ENCODE data around the gene SPSB2.
"Not testable (repeated sequence)": the region's sequence is repeated elsewhere in the genome, so short reads cannot be mapped to it uniquely, and the experiment has no call there.

The SPSB2 gene

DNA sequence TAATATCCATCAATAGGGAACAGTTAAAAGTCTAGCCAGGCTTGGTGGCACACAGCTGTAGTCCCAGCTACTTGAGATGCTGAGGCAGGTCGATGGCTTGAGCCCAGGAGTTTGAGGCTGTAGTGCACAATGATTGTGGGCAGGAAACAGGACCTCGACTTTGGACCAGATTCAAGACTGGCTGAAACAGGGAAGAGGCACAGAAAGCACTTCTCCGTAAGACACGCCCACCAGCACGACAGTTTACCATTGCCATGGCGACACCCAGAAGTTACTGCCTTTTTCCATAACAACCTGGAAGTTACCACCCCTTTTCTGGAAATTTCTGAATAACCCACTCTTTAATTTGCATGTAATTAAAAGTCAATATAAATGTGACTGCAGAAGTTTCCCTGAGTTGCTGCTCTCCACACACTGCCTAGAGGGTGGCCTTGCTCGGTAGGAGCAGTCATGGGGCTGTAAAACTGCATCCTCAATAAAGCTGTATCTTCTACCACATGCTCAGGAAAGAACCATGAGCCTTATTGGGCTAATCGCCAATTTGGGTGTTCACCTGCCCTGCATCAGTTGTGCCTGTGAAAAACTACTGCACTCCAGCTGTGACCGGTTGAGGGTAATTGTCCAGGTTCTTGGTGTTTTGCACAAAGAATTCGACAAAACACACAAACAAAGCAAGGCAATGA lies 26.9 kb upstream of the SPSB2 start:
- peak; percentile 87 for DNase-seq

DNA sequence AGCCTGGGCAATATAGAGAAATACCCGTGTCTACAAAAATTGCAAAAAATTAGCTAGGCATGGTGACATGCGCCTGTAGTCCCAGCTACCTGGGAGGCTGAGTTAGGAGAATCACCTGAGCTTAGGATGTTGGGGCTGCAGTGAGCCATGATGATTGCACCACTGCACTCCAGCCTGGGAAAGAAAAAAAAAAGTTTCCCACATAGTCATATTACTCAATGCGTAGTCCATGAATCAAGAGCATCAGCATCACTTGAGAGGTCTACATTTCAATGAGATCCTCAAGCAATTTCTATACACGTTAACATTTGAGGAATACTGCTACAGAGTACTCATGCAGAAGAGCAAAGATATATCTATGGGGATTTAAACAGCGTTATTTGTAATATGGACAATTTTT lies 26.3 kb upstream of the SPSB2 start:
- DNase-seq = no peak

DNA sequence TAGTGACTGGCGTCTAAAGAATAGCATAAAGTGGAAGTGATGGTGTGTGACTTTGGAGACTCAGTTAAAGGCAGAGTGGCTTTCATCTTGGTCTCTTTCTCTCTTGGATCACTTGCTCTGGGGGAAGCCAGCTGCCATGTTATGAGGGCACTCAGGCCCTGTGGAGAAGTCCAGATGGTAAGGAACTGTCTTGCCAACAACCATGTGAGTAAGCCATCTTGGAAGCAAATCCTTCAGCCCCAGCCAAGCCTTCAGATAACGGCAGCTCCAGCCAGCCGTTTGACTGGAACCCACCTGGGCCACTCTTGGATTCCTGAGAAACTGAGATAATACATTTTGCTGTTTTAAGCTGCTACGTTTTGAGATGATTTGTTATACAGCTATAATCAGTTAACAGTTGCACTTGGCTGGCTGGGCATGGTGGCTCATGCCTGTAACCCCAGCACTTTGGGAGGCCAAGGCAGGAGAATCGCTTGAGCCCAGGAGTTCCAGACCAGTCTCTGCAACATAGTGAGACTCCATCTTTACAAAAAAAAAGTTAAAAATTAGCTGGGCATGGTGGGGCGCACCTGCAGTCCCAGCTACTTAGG lies 23.8 kb upstream of the SPSB2 start:
- DNase-seq = no peak

GRCh38 chr12:6894321-6894720 lies 21.2 kb upstream of the SPSB2 start:
- DNase-seq = no peak

DNA sequence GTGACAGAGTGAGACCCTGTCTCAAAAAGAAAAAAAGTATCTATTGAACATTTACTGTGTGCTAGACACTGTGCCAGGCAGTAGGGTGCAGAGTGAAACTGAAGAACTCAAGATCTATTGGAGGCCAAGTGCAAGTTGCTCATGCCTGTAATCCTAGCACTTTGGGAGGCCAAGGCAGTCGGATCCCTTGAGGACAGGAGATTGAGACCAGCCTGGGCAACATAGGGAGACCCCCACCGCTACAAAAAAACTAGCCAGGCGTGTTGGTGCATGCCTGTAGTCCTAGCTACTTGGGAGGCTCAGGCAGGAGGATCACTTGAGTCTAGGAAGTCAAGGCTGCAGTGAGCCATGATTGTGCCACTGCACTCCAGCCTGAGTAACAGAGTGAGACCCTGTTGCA lies 19.6 kb upstream of the SPSB2 start:
- not testable (repeated sequence) for DNase-seq

DNA sequence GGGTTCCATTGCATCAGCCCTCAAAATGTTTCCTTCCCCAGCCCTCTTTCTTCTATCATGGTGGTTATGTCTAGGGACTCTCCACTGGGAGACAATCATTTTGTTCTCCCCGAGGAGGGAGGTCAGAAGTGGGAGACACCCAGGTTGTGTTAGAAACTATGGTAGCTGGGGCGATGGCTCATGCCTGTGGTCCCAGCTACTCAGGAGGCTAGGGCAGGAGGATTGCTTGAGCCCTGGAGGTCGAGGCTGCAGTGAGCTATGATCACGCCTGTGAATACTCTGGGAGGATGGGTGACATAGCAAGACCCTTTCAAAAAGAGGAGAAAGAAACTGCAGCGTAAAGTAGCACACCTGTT lies 18.5 kb upstream of the SPSB2 start:
- no peak for DNase-seq

DNA sequence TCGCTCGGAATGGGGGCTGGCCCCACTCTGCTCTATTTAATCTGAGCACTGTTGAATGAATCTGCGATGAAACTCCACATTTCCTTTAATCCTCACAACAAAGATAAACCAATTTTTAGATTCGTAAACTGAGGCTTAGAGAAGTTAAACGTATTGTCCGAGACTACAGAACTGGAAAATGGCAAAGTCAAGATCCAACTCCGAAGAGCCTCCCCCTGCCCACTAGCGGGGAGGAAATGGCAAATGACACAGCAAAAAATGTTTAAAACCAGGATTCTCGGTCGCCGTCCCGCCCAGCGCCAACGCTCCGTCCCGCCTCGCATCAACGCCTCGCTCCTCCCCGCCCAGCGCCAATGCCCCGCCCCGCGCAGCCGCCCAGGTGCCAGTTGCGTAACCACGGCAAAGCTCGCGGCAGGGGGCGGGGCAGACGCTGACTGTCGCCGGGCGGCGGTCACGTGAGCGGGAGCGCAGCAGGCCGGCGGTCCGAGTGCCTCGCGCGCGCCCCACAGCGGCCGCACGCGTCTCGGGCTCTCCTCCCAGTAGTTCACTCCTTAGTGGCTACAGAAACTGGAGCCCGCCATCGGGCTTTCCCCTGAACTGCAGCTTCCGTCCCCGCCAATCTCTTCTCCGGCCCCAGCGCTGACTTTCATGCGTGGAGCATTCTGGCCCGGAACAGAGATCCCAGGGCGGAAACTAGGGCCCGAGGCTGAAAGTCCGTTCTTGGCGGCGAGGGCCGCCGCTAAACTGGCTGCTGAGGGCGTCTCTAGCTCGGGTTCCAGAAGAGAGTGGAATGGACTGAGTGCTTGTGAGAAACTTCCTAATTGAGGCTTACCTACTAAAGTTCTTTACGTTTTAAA lies 17.9 kb upstream of the SPSB2 start:
- DNase-seq = peak; percentile 99

GRCh38 chr12:6889775-6890573 lies 16.9 kb upstream of the SPSB2 start:
- DNase-seq = not testable (repeated sequence)

DNA sequence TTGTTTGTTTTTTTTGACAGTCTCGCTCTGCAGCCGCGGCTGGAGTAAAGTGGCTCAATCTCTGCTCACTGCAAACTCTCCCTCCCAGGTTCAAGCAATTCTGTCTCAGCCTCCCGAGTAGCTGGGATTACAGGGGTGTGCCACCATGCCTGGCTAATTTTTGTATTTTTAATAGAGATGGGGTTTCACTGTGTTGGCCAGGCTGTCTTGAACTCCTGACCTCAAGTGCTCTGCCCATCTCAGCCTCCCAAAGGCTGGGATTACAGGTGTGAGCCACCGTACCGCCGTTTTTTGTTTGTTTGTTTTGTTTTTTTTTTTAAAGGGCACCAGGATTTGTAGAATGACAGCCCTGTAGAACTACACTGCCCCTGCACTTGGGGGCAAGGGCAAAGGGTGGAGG lies 15.7 kb upstream of the SPSB2 start:
- not testable (repeated sequence) for DNase-seq

GRCh38 chr12:6888360-6888759 lies 15.3 kb upstream of the SPSB2 start:
- DNase-seq = no peak

GRCh38 chr12:6887460-6887859 lies 14.4 kb upstream of the SPSB2 start:
- no peak for DNase-seq

DNA sequence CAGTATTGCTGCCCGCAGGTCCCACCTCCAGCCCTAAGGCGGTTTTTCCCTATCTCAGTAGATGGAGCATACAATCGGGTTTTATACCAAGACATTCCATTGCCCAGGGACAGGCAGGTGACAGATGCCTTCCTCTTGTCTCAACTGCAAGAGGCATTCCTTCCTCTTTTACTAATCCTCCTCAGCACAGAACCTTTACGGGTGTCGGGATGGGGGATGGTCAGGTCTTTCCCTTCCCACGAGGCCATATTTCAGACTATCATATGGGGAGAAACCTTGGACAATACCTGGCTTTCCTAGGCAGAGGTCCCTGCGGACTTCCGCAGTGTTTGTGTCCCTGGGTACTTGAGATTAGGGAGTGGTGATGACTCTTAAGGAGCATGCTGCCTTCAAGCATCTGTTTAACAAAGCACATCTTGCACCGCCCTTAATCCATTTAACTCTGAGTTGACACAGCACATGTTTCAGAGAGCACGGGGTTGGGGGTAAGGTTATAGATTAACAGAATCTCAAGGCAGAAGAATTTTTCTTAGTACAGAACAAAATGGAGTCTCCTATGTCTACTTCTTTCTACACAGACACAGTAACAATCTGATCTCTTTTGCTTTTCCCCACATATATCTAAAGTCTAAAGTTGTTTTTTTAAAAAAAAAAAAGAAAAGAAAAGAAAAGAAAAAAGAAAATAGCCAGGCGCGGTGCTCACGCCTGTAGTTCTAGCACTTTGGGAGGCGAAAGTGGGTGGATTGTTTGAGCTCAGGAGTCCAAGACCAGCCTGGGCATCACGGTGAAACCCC lies 13.3 kb upstream of the SPSB2 start:
- not testable (repeated sequence) for DNase-seq

DNA sequence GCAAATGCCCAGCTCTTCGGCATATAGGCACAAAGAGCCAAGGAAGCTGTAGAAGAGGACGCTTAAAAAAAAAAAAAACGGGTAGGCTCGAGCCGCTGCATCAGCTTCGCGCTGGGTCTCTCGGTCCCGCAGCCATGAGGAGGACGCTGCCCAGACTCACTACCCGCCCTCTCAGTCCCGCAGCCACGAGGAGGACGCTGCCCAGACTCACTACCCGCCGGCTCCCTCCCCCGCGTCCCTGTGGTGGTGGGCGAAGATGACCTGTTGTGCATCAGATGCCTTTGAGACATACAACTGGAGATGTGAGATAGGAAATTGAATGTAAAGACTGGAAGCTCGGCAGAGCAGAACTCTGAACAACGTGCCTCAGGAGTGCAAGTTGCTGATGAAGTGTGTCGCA lies 11.4 kb upstream of the SPSB2 start:
- DNase-seq = no peak

- DNase-seq = no peak
These were observed 10.6 kb upstream of the SPSB2 start for GRCh38 chr12:6883683-6884082.

- no peak for DNase-seq
These were observed 10.1 kb upstream of the SPSB2 start for GRCh38 chr12:6883252-6883651.

DNA sequence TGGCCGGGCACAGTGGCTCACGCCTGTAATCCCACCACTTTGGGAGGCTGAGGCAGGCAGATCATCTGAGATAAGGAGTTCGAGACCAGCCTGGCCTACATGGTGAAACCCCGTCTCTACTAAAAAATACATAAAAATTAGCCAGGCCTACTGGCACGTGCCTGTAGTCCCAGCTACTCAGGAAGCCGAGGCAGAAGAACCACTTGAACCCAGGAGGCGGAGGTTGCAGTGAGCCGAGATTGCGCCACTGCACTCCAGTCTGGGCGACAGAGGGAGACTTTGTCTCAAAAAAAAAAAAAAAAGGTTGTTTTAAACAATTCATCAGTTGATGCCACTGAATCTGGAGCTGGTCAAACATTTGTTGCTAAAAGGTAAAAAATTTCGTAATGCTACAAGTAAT lies 6.7 kb upstream of the SPSB2 start:
- not testable (repeated sequence) for DNase-seq

- DNase-seq = not testable (repeated sequence)
These were observed 889 bp upstream of the SPSB2 start for GRCh38 chr12:6874015-6874368.

DNA sequence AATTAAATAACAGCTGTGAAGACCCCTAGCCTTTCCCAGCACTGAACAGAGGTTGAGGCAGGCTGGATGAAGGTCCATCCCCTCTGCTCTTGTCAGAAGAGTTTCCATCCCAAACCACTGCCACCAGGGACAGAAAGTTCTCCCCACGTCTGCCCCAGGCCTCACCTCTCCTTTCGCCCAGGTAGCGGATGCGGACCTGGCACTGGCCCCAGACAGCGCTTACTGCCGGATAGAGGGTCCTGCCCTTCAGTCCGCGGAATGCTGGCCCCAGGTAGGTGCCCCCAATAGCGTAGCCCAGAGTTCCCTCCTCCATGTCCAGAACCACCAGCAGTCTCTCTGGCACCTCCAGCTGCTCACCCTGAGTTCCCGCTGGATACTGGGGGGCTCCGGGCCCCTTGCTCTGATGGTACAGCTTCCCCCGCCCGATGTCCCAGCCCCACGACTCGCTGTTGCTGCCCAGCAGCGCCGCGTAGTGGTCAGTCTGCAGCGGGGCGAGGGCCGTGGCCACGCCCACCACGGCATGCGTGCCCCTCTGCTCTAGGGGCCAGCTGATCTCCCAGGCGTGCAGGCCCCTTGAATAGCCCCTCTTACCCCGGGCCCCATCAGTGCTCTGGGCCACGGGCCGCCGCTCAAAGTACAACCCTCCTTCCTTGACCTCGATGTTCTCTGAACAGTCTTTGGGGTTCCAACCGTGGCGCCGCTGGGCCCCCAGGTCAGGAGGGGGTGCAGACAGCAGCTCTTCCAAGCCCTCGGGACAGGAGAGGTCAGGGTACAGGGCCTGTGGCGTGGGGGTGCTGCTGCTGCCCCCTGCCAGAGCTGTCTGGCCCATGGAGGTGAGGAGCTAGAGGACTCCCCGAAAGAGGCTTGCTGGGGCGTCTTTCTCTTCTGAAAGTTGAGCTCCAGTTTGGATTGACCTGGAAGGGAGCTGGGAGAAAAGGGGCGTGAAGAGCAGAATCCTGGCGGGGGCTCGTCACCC lies 742 bp downstream of the SPSB2 start:
- peak; percentile 92 for DNase-seq

GRCh38 chr12:6871052-6871957 lies 1.8 kb downstream of the SPSB2 start:
- peak; percentile 76 for DNase-seq

DNA sequence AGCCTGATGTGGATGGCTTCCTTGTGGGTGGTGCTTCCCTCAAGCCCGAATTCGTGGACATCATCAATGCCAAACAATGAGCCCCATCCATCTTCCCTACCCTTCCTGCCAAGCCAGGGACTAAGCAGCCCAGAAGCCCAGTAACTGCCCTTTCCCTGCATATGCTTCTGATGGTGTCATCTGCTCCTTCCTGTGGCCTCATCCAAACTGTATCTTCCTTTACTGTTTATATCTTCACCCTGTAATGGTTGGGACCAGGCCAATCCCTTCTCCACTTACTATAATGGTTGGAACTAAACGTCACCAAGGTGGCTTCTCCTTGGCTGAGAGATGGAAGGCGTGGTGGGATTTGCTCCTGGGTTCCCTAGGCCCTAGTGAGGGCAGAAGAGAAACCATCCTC lies 2.8 kb downstream of the SPSB2 start:
- DNase-seq = not testable (repeated sequence)

Measured in hematopoietic multipotent progenitor cell treated with erythropoietin and hydrocortisone succinate and interleukin-3 and kit ligand, for 4 days (in vitro differentiated cells).